Measurements from ENCODE around the gene EGFL6.

Gene EGFL6

DNA sequence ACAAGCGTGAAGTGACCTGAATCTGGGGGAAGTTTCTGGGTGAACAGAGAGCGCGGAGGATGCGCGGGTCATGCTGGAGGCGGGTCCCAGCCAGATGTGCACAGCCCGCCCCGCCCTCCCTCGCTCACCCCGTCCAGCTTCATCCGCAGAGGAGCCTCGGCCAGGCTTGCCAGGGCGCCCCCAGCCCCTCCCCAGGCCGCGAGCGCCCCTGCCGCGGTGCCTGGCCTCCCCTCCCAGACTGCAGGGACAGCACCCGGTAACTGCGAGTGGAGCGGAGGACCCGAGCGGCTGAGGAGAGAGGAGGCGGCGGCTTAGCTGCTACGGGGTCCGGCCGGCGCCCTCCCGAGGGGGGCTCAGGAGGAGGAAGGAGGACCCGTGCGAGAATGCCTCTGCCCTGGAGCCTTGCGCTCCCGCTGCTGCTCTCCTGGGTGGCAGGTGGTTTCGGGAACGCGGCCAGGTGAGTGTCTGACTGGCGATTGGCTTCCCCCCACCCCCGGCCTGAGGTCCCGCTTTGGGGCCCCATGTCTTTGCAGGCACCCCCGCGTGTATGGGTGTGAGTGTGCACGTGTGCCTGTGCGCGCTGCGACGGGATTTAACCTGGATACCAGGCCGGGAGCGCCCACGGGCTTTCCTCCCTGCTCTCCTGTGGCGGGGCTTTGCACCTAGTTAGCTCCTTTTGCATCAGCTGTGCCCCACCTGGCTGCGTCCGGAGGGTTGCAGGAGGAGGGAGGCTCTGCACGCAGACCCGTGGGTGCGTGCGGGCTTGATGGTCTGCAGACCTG is at the start of gene EGFL6:
Gene EGFL6, plus strand, starts transcription at position 123 of the 782 bp plus-strand sequence. Its CDS starts 261 bp downstream, at position 384.
- DNase-seq = no peak

DNA sequence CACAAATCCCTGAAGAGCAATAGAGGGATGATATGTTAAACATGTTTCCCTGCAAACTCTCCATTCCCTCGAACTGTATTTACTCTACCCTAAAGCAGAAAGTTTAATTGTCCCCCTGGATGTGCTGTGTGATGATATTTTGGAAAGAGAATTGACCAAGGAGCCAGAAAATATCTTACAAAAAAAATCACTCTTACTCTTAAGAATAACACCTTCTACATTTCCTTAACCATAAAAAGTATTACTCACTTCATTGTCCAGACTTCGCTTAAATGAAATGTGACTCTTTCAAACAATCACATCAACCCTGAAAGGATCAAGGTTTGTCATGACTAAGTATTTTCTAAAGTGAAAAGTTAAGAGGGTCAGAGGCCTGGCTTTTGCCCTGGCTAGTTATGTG is 49.0 kb upstream of the EGFL6 start:
- no peak for DNase-seq

DNA sequence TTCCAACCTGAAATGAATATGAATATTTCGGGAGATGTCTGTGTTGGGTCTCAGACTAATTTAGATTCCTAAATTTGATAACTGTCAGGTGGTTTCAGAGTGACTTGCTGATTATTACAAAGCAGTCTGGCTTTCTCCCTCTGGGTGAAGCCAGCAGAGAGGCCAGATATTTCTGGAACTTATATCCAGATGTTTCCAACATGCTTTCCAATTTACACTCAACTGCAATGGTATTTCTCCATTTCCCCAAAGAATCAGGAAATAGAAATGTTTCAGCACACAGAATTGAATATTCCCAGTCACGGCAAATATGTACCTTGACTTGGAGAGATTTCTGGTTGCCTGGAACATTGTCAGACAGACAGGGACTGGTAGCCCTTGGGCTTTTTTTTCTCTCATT is 48.5 kb upstream of the EGFL6 start:
- DNase-seq = no peak

GRCh38 chrX:13522811-13523210 is 46.6 kb upstream of the EGFL6 start:
- no peak for DNase-seq

DNA sequence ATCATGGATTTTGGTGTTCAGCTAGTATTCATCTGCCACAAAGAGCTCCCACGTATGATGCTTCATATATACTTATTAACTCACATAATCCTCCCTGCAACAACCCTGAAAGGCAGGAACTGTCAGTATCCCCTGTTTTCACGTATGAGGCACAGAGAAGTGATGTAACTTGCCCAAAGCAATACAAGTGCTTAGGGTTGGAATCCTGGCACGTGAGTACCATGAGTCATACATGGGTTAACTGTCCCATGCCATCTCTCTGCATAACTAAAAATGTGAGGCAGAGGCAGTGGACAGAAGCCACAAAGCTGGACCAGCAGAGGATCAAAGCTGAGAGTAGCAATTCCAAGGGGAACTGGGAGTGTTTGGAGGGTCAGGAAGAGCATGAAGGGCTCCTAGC is 35.7 kb upstream of the EGFL6 start:
- DNase-seq = no peak

DNA sequence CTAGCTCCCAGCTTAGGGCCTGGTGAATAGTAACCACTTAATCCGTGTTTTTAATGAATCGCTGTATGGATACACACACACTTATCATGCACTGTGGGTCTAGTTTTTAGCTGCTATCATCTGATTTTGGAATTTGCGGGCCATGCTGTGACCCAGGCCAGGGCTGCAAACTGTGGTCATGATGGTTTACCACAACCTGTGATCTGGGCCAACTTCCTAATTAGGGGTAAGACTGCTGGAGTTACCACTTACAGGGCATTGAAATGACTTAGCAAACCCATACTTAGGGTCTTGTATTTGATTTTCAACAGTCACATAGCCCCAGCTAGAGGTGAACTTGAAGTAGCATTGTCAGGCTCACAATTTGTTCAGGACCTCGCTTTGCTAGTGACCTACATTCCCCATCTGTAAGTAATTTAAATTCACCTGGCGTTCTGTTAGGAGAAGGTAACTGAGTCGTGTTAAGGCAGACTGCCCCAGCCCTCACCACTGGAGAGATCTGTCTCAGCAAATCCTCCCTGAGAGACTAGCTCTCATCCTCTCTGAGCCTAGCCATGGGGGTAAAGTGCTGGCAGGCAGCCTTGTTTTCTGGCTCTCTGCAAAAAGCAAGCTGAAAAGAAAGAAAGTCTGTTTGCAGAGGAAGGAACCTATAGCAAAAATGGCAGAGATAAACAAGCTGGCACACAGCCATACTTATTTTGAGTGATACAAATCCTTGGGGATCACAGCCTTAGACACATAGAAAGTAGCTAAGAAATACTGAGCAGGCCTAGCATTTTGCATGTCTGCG is 33.8 kb upstream of the EGFL6 start:
- DNase-seq = no peak

- no peak for DNase-seq
Observed at GRCh38 chrX:13536551-13536950, 32.9 kb upstream of the EGFL6 start.

- no peak for DNase-seq
Observed at GRCh38 chrX:13538414-13538813, 31.0 kb upstream of the EGFL6 start.

DNA sequence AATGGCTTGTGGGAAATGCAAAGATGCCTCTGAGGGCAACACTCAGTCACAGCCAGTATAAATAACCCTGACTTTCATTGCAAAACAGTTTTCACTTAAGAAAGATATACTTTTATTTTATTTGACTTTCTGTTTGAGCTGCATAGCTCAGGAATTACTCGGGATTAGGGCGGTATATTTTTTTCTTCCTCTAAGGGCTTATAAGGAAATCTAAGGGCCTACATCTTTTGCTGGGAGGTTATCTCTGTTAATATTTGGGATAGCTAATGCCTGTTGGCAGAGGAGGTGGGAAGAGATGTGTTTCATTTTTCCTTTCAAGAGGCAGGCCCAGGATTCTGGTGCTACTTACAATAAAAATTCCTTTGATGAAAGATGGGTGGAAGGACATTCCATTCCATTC is 28.8 kb upstream of the EGFL6 start:
- no peak for DNase-seq

DNA sequence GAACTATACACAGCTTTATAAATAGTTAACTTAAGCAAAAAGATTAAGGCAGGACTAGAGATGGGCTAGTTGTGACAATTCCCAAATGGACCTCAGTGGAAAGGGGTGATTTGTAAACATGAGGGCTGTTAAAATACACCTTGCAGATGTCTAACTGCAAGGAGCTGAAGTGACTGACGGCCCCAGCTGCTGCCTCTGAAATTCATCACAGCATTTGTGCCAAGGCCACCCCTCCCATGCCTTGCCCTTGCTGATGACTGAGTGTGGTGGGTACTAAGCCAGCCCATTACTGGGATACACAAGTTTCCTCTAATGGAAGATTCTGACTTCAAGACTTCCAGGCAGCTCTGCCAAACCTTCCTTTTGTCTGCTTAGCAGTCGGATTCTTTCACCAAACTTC is 23.7 kb upstream of the EGFL6 start:
- DNase-seq = no peak

- no peak for DNase-seq
Observed at GRCh38 chrX:13547671-13548070, 21.7 kb upstream of the EGFL6 start.

GRCh38 chrX:13550346-13550745 is 19.1 kb upstream of the EGFL6 start:
- no peak for DNase-seq

GRCh38 chrX:13551610-13552009 is 17.8 kb upstream of the EGFL6 start:
- DNase-seq = no peak

- no peak for DNase-seq
Observed at GRCh38 chrX:13552892-13553291, 16.5 kb upstream of the EGFL6 start.

- DNase-seq = no peak
Observed at GRCh38 chrX:13565511-13565910, 3.9 kb upstream of the EGFL6 start.

DNA sequence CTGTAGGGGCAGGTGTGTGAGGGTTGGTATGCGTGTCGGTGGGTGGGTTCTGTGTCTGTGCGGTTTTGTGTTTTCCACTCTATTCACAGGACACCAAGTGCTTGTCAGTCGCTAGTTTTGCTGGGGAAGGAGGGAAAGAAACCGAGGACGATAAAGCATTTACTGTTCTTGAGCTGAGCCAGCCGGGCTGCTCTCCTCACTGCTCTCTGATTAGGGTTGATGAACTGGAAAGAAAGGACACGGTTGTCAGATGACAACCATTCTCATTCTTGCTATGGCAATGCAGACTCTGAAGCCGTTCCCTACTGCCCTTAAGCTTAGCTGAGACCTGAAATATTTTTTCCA is 832 bp downstream of the EGFL6 start:
- no peak for DNase-seq

DNA sequence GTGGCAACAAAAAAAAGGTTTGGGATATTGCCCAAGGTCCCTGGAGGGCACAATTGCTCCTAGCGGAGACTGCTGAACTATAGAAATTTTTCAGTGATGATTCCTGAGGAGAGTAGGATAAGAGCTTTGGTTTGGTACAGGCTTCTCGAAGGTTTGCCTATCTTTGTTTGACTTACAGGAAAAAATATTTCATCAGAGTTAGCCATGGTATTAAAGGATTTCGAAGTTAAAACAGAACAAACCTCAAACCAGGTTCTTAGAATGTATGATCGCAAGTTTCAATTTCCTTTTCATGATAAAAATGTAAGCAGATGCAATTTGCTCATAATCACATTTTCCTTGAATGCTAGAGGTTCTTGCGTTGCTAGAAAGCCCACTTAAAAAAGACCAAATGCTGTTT is 1.7 kb downstream of the EGFL6 start:
- no peak for DNase-seq

DNA sequence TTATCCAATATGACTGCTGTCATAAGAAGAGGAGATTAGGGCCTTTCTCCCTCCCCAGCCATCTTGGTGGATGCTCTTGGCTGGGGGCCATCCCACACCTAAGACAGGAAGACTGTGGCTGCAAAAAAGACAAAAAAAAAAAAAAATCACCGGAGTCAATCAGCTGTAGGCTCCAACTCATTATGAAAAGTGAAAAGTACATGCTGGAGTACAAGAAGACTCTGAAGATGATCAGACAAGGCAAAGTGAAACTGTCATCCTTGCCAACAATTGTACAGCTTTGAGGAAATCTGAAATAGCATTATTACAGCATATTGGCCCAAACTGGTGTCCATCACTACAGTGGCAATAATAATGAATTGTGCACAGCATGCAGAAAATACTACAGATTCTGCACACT is 5.2 kb downstream of the EGFL6 start:
- no peak for DNase-seq

GRCh38 chrX:13579661-13580060 is 10.3 kb downstream of the EGFL6 start:
- DNase-seq = no peak

DNA sequence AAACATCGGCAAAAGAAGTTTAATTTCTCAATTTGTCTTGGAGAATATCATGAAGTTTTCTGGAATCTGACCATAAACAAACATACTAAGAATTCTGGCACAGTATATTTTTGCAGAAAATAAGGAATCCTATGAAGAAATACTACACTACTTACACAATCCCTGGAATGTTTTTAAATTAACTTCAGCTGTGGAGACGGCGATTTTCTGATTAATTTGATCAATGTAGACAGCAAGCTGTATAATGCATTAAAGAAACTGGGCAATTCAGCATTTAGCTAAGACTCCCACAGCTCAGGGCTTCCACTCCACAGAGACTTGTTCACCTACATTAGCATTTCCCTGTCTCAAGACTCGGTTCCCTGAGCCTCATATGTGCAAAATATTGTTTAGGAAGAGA is 12.2 kb downstream of the EGFL6 start:
- no peak for DNase-seq

DNA sequence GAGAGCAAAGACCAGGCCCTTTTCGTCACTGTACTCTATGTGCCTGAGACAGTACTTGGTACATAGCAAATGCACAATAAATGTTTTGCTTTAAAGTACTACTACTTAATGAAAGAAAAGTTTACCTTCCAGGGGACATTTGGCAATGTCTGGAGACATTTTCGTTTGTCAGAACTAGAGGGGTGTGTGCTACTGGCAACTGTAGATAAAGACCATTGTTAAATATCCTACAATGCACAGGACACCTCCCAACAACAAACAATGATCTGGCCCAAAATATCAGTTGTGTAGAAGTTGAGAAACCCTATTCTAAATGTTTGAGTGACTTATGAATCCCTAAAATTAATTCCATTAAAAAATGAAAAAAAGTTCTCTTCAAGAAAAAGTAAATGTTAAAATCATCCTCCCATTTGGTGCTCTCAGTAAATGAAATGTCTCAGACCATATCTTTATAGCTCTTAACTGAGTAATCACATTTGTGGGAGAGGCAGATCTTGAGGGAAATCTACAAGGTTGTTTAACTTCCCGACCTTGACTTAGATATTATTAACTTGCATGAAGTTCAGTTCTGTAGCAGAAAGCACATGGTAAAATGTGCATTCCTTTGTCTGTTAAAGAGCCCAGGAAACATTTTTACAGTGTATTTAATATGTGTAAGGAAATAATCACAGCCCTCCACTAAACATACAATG is 18.5 kb downstream of the EGFL6 start:
- DNase-seq = no peak

DNA sequence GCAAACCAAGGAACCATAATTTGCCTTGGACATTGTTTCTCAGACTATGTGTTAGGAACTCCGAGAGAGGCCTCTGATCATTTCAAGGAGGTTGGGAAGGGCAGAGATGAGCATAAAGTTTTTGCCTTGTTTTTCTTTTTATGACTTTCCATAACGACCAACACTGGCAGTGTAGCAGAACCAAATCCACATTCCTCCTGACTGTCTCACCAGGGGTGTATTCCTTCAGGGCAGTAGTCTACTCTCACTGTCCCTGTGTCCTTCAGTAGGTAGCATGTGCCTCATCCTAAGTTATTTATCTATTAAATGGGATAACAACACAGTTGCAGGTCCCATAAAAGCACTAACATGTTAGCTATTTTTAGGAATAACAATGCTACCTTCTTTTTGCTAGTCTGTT is 20.8 kb downstream of the EGFL6 start:
- DNase-seq = no peak

DNA sequence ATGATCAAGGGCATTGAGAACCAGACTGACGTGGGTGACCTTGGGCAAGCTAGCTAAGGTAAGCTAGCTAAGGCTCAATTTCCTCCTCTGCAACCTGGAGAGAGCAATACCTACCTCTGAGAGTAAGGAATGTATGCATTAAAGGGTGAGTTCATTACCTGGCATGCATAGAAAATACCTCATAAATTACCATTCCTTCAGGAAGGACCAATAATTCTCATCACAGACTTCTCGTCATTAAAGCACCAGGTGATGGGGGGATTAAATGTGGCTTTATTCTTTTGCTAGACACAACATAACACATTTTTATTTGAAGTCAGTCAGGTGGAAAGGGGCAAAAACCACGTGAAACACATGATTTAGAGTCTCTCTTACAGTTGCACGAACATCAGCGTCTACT is 21.5 kb downstream of the EGFL6 start:
- DNase-seq = no peak

GRCh38 chrX:13597874-13598273 is 28.5 kb downstream of the EGFL6 start:
- no peak for DNase-seq
